Measurements from ENCODE around the gene VPS16. TPM values are rescaled to one million over a fixed set of nuclear protein-coding genes. Genes with fewer than 3 reads are reported as not detected.

The VPS16 gene
- total and polyA plus RNA-seq, 2 donors (not counting 1 experiment from before 2014, with no cell fraction given): 32.9 to 46.1 TPM

DNA sequence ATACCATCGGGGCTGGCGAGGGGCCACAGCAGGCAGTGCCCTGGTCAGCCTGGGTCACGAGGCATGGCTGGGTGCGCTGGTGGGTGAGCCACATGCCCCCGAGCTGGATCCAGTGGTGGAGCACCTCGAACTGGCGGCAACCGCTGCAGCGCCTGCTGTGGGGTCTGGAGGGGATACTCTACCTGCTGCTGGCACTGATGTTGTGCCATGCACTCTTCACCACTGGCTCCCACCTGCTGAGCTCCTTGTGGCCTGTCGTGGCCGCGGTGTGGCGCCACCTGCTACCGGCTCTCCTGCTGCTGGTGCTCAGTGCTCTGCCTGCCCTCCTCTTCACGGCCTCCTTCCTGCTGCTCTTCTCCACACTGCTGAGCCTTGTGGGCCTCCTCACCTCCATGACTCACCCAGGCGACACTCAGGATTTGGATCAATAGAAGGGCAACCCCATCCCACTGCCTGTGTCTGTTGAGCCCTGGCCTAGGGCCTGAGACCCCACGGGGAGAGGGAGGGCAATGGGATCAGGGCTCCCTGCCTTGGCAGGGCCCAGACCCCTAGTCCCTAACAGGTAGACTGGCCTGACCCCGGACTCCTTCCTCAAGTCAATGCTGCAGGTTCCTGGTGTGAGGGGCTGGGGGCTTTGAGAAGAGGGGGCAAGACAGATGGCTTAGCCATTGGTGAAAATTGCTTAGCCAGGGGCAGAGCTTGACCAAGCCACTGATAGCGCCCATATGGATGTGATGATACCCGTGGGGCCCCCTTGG is 23.8 kb upstream of the VPS16 start:
- no peak for TF ChIP-seq CTCF (conservative IDR thresholded peaks at IDR 0.05 in 1 of 2, IDR thresholded peaks at IDR 0.05 in 1 of 2; ENCODE audit: low read depth in 1 of 2, low read length in 2 of 2)
- no peak for TF ChIP-seq EZH2 (IDR thresholded peaks at IDR 0.05; ENCODE audit: low read length, missing control alignments)
- Histone ChIP-seq H3K4me2 (ENCODE audit: extremely low read depth, insufficient read depth, low read length) (no peak overlapping the region), H3K36me3 (ENCODE audit: control insufficient read depth, insufficient read depth, low read length) (no peaks in the 10 kb centered on the region), H4K20me1 (ENCODE audit: control insufficient read depth, extremely low read depth, insufficient read depth, low read length) (no peaks in the 10 kb centered on the region), H3K27me3 (ENCODE audit: control insufficient read depth, insufficient read depth, low read length) (peaks cover 11% of the 10 kb centered on the region), H3K79me2 (ENCODE audit: control insufficient read depth, insufficient read depth, low read length) (no peaks in the 10 kb centered on the region), H2AFZ (ENCODE audit: low read length) (no peak overlapping the region), H3K4me3 (replicated peaks in 1 of 4; ENCODE audit: control extremely low read depth in 1 of 4, insufficient read depth in 1 of 4, low read depth in 3 of 4, low read length in 4 of 4) (no peak overlapping the region), H3K9ac (ENCODE audit: insufficient read depth, low read length) (no peak overlapping the region), H3K4me1 (ENCODE audit: control insufficient read depth, extremely low read depth, insufficient read depth, low read length) (peaks cover 28% of the 10 kb centered on the region), H3K27ac (ENCODE audit: insufficient read depth, low read length) (no peak overlapping the region), H3K9me3 (ENCODE audit: control insufficient read depth, insufficient read depth, low read depth, low read length) (no peaks in the 10 kb centered on the region)
- no peak for DNase-seq (ENCODE audit: low read depth in 2 of 2)

DNA sequence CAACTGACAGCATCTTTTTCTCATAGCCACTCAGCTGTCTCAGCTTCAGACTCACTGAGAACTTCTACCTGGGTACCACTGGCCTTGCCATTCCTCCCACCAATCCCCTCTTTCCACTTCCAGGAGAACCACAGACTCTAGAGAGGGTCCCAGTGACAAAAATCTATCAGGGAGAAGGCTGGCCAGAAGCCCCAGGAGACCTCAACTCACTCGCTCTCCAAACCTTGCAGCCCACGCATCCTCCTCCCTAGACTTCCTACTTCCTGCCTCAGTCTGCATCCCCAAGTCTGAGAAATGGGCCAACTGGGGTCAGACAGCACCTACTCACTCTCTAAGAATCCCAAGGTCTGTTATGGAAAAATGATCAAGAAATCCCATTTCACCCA is 23.2 kb upstream of the VPS16 start:
- no peak for DNase-seq (ENCODE audit: low read depth in 2 of 2)
- H2AFZ ChIP-seq (ENCODE audit: low read length): no peak overlapping the region

More for the DNA sequence above, 23.2 kb upstream of the VPS16 start:
- Histone ChIP-seq H3K27me3 (ENCODE audit: control insufficient read depth, insufficient read depth, low read length) (peaks cover 14% of the 10 kb centered on the region), H3K27ac (ENCODE audit: insufficient read depth, low read length) (no peak overlapping the region), H4K20me1 (ENCODE audit: control insufficient read depth, extremely low read depth, insufficient read depth, low read length) (no peaks in the 10 kb centered on the region), H3K9ac (ENCODE audit: insufficient read depth, low read length) (no peak overlapping the region), H3K9me3 (ENCODE audit: control insufficient read depth, insufficient read depth, low read depth, low read length) (no peaks in the 10 kb centered on the region), H3K4me2 (ENCODE audit: extremely low read depth, insufficient read depth, low read length) (no peak overlapping the region), H3K4me3 (replicated peaks in 1 of 4; ENCODE audit: control extremely low read depth in 1 of 4, insufficient read depth in 1 of 4, low read depth in 3 of 4, low read length in 4 of 4) (no peak overlapping the region), H3K36me3 (ENCODE audit: control insufficient read depth, insufficient read depth, low read length) (no peaks in the 10 kb centered on the region), H3K79me2 (ENCODE audit: control insufficient read depth, insufficient read depth, low read length) (no peaks in the 10 kb centered on the region), H3K4me1 (ENCODE audit: control insufficient read depth, extremely low read depth, insufficient read depth, low read length) (peaks cover 29% of the 10 kb centered on the region)
- TF ChIP-seq CTCF (conservative IDR thresholded peaks at IDR 0.05 in 1 of 2, IDR thresholded peaks at IDR 0.05 in 1 of 2; ENCODE audit: low read depth in 1 of 2, low read length in 2 of 2): no peak
- no peak for TF ChIP-seq EZH2 (IDR thresholded peaks at IDR 0.05; ENCODE audit: low read length, missing control alignments)

Data from fibroblast of lung (primary cell).